Effector CD4-positive, alpha-beta T cell (primary cell): ENCODE measurements around the gene PTCRA.

Experiments used
- DNase-seq: peaks from one replicate; pipeline ENCODE4 v3.0.0-alpha.2; 2020

The PTCRA gene

GRCh38 chr6:42974919-42975505 lies 59.2 kb downstream of the PTCRA start:
- no peak for DNase-seq
